Heart left ventricle (tissue), 16 donors: Measurements from ENCODE around the gene MPPED2. TPM values are rescaled to one million over a fixed set of nuclear protein-coding genes. Genes with fewer than 3 reads are reported as not detected.
A peak's percentile ranks its signal among the peaks of the same experiment; 100 is the strongest.

Source experiments
- ATAC-seq, 4 donors: fragments of 200-7000 bp; cut with Tn5 transposase; one replicate each; pipeline ENCODE4 v1.9.1; 2020 to 2022; ENCODE audit warnings: moderate library complexity in 4 of 4, mild to moderate bottlenecking in 3 of 4, moderate number of reproducible peaks in 1 of 4
- DNase-seq, 5 donors: peaks; one replicate each; pipeline ENCODE4 v3.0.0-alpha.2; 2020
- H3K27ac ChIP-seq, 12 donors: fragments of 200-600 bp; sonication (generic) in 4 of 12; one replicate each; pipeline versions ENCODE4 v1.5.0 to v1.8.0; 2016 to 2022; ENCODE audit warnings: mild to moderate bottlenecking in 2 of 12
- H3K27me3 ChIP-seq, 9 donors: fragments of 200-600 bp; sonication (generic) in 2 of 9; one replicate each; pipeline versions ENCODE4 v1.5.1 to v1.8.0; 2016 to 2022; ENCODE audit warnings: mild to moderate bottlenecking in 3 of 9
- H3K36me3 ChIP-seq, 9 donors: fragments of 200-600 bp; sonication (generic) in 2 of 9; one replicate each; pipeline versions ENCODE4 v1.5.0 to v1.8.0; 2018 to 2022; ENCODE audit warnings: mild to moderate bottlenecking in 2 of 9
- H3K4me1 ChIP-seq, 12 donors: fragments of 200-600 bp; sonication (generic) in 4 of 12; one replicate each; pipeline versions ENCODE4 v1.5.0 to v1.8.0; 2016 to 2022; ENCODE audit warnings: mild to moderate bottlenecking in 3 of 12
- H3K4me3 ChIP-seq, 12 donors: fragments of 200-600 bp; sonication (generic) in 4 of 12; one replicate each; pipeline versions ENCODE4 v1.5.0 to v1.8.0; 2017 to 2022; ENCODE audit warnings: mild to moderate bottlenecking in 9 of 12, moderate library complexity in 4 of 12
- H3K9me3 ChIP-seq, 12 donors: fragments of 200-600 bp; sonication (generic) in 4 of 12; one replicate each; pipeline versions ENCODE4 v1.5.0 to v1.8.0; 2016 to 2022; ENCODE audit warnings: mild to moderate bottlenecking in 1 of 12
- CTCF ChIP-seq, 12 donors: fragments of 200-600 bp; sonication (generic) in 4 of 12; IDR thresholded peaks; one replicate each; pipeline versions ENCODE4 v1.5.0 to v1.8.0; 2018 to 2022; ENCODE audit warnings: antibody characterized with exemption in 12 of 12, mild to moderate bottlenecking in 5 of 12
- POLR2A ChIP-seq, 2 donors: fragments of 450-650 bp; IDR thresholded peaks; one replicate each; pipeline ENCODE4 v1.6.1; 2017; ENCODE audit warnings: antibody characterized with exemption in 2 of 2, mild to moderate bottlenecking in 2 of 2, moderate library complexity in 2 of 2
- WGBS, 4 donors: extraction: QIAGEN DNeasy Blood & Tissue Kit in 2 of 4; methylation state at CpG; one replicate each; pipeline versions ENCODE4 v1.1.5 to v1.1.7; 2013 to 2018; 5-methylcytosine and 5-hydroxymethylcytosine counted together
- intact Hi-C, 10 donors: fragments of 100-400 bp; cut with DNase I; formaldehyde crosslinking; loops; one replicate each; pipeline versions ENCODE4 v1.11.1 to v1.14.2; 2022
- polyA plus RNA-seq, 2 donors: library from polyadenylated mRNA; stranded (reverse); fragments of 200-250 nt; gene quantifications; one replicate each; pipeline ENCODE4 v1.2.3, GENCODE V29; 2013
- total RNA-seq, 9 donors: library from RNA; depleted of rRNA in 2 of 9; stranded (reverse); fragments of >200 nt in 2 of 9; fragmentation: NEBNext Ultra II Directional in 3 of 9; extraction: Animal tissue kit (Norgen Biotek cat#: 25700) in 3 of 9; gene quantifications; one replicate each; pipeline versions ENCODE4 v1.1.0 to v1.2.4, GENCODE V29; 2016 to 2023
- donor health status: ischemic (EF 13 %, LVEDD 7.1; RV severe dilation, severe dysfunction).
- donor health status: healthy with polysubstance abuse.
- donor health status: DM: no; HTN: yes; CAD: no.
- donor health status: DM: no; HTN: no; CAD: no.
- donor health status: ischemic (EF 25% LVEDD 6.9; RV normal size, moderate dysfunction).
- donor health status: ischemic (EF 25% LVEDD 5.7; RV mildly dilated, moderate dysfunction).
- donor health status: healthy.
- donor health status: DM: yes; HTN: yes; CAD: no.
- donor health status: ischemic (EF 35%, LVEDD 5.7; RV mildly dilated, moderate dysfunction).
- donor health status: nonischemic (EF 11% LVEDD 7.7; RV severe dilation, severe dysfunction).
- donor health status: DM: yes; HTN: yes; CAD: no.
- donor health status: PGD.
- donor health status: ischemic (EF 29% LVEDD 5.4; RV normal size, mild dysfunction).
- donor health status: nonischemic (EF 23%, LVEDD 6.1; RV moderate dilation, normal function).

Gene MPPED2
- total and polyA plus RNA-seq, 11 donors: 2.7 to 14.3 (median 8.4) TPM

GRCh38 chr11:30483056-30483455 is 103.1 kb downstream of the MPPED2 start:
- ATAC-seq: no peak
- intact Hi-C loops: loop anchor here in 3 of 10 donors (5.0 to 10.0 kb wide), 4 partner anchors 72 to 136 kb away; partner anchors contain the start of gene MPPED2 (in 3 of the 3)
- TF ChIP-seq CTCF (IDR thresholded peaks at IDR 0.05) (no peak), POLR2A (IDR thresholded peaks at IDR 0.05) (no peak)
- Histone ChIP-seq H3K4me3 (peak overlapping the region in 8 of 12 donors; percentile 4 to 29 (median 13)), H3K27me3 (no peaks in the 10 kb centered on the region), H3K27ac (peak overlapping the region in 11 of 12 donors; percentile 18 to 82 (median 59)), H3K36me3 (no peaks in the 10 kb centered on the region), H3K4me1 (peaks cover 8 to 63% (median 44%) of the 10 kb centered on the region in 12 donors), H3K9me3 (no peaks in the 10 kb centered on the region)
- WGBS, 4 donors: 16 to 29% (median 20%) methylated on average over 3 of the region's 3 CpGs
- DNase-seq: no peak

GRCh38 chr11:30481796-30482195 is 104.4 kb downstream of the MPPED2 start:
- Histone ChIP-seq H3K4me1 (peaks cover 8 to 62% (median 36%) of the 10 kb centered on the region in 12 donors), H3K27me3 (no peaks in the 10 kb centered on the region), H3K36me3 (no peaks in the 10 kb centered on the region), H3K4me3 (peak overlapping the region in 4 of 12 donors; percentile 2 to 12 (median 6)), H3K27ac (peak overlapping the region in 11 of 12 donors; percentile 18 to 82 (median 59)), H3K9me3 (no peaks in the 10 kb centered on the region)
- ATAC-seq (no peak), DNase-seq (no peak)
- WGBS, 4 donors: 56 to 69% (median 62%) methylated on average over 4 of the region's 4 CpGs
- intact Hi-C loops: loop anchor here in 3 of 10 donors (5.0 to 10.0 kb wide), 4 partner anchors 73 to 134 kb away; partner anchors contain the start of gene MPPED2 (in 3 of the 3)
- TF ChIP-seq CTCF (IDR thresholded peaks at IDR 0.05) (no peak), POLR2A (IDR thresholded peaks at IDR 0.05) (no peak)

- no peak for TF ChIP-seq POLR2A (IDR thresholded peaks at IDR 0.05)
- no peak for TF ChIP-seq CTCF (IDR thresholded peaks at IDR 0.05)
- H3K27ac ChIP-seq: peak overlapping the region in 11 of 12 donors; percentile 18 to 82 (median 59)
- H3K4me3 ChIP-seq: peak overlapping the region in 2 of 12 donors; percentile 6
- no peaks in the 10 kb centered on the region for H3K9me3 ChIP-seq
- DNase-seq (no peak), ATAC-seq (no peak)
- no peaks in the 10 kb centered on the region for H3K27me3 ChIP-seq
- no peaks in the 10 kb centered on the region for H3K36me3 ChIP-seq
- H3K4me1 ChIP-seq: peaks cover 8 to 63% (median 34%) of the 10 kb centered on the region in 12 donors
- intact Hi-C loops: loop anchor here in 3 of 10 donors (5.0 to 10.0 kb wide), 4 partner anchors 73 to 134 kb away; partner anchors contain the start of gene MPPED2 (in 3 of the 3)
- WGBS, 4 donors: 19 to 38% (median 34%) methylated on average over 5 of the region's 5 CpGs
Observed at GRCh38 chr11:30481330-30481729, 104.8 kb downstream of the MPPED2 start.

- H3K9me3 ChIP-seq: no peaks in the 10 kb centered on the region
- intact Hi-C loops: loop anchor here in 5 of 10 donors (5.0 to 10.0 kb wide), 4 partner anchors 75 to 133 kb away; partner anchors contain the start of gene MPPED2 (in 5 of the 5)
- H3K4me3 ChIP-seq: peak overlapping the region in 1 of 12 donors; percentile 19
- H3K4me1 ChIP-seq: peaks cover 8 to 70% (median 33%) of the 10 kb centered on the region in 12 donors
- 52 to 64% (median 57%) methylated on average over 4 of the region's 4 CpGs for WGBS, 4 donors
- TF ChIP-seq CTCF (IDR thresholded peaks at IDR 0.05) (no peak), POLR2A (IDR thresholded peaks at IDR 0.05) (no peak)
- H3K36me3 ChIP-seq: no peaks in the 10 kb centered on the region
- DNase-seq: no peak
- no peaks in the 10 kb centered on the region for H3K27me3 ChIP-seq
- ATAC-seq: peak in 2 of 4 donors; percentile 37 to 58
- peak overlapping the region in 11 of 12 donors; percentile 43 to 82 (median 64) for H3K27ac ChIP-seq
Observed at GRCh38 chr11:30479899-30480298, 106.3 kb downstream of the MPPED2 start.
